HCEC 1CT (cell line): ENCODE results near the gene YJEFN3.

Experiments
- DNase-seq: peaks from one replicate; pipeline ENCODE4 v3.0.0-alpha.2; 2017

Gene YJEFN3

GRCh38 chr19:19528721-19529490 is at the start of gene YJEFN3:
YJEFN3 (plus strand) TSS chr19:19528911; CDS start chr19:19528933, 22 bp downstream.
- DNase-seq: no peak

DNA sequence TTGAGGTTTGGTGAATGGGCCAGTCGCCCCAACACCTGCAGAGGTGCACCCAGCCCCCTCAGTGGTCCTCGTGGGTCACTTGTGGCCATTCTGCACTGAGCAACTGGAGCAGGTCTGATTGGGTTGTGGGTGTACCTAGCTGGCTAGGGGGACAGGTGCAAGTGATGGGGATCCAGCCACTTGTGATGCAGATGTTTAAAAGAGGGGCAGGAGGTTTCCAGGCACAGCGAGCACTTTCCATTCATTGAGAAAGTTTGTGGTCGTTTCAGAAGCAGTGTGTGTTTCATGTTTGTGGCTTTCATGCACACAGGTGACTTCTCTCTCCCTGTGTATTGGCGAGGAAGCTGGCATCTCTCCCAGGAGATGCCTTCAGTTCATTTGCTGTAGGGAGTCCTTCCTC is 48.0 kb upstream of the YJEFN3 start:
- DNase-seq: no peak

- no peak for DNase-seq
Observed at GRCh38 chr19:19482809-19483596, 45.7 kb upstream of the YJEFN3 start.

DNA sequence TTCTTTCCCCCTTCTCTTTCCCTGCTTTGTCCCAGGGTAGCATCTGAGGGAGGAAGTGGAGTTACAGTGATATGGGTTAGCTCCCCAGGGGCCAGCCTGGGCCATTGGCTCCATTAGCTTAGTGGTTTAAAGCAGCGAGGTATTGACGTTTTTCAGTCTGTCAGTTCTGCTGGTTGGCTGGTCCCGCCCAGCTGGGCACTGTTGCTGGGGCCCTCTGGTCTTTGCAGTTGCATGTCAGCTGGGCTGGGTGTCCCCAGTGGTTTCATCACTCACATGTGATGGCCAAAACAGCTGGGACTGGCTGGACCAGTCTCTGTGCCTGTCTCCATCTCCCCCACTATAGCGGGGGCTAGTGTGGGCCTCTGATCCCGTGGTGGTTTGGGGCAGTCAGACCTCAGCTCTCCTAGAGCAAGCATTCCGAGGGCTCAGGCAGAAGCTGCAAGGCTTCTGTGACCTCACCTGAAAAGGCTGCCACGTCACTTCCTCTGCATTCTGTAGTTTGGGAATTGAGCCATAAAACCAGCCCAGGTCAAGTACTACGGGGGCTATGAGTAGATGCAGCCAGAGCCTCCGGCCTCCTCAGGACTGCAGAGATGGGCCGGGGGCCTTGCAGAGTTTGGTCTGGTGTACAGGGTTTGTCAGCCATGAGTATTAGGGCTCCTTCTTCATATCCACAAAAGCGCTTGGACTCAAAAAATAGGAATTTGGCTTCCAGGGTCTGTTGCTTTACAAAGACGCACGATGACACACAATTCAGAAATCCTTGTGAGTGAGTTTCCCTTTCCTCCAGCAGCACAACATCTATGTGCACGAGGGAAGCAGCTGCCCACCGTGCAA is 43.3 kb upstream of the YJEFN3 start:
- no peak for DNase-seq

DNA sequence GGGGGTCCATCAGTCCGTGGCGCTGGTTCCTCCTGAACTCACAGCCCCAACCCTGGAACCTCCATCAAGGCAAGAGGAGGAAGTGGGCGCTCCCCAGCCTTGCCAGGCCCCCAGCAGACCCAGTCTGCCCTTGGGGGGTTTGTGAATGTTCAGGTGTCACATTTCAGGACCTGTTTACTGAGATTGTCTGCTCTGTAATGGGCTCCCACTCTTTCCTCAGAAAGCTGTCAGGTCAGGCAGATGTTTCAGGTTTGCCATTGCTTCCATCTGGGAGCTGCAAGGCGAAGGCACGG is 42.8 kb upstream of the YJEFN3 start:
- no peak for DNase-seq

- DNase-seq: no peak
Observed at GRCh38 chr19:19486343-19487076, 42.2 kb upstream of the YJEFN3 start.

DNA sequence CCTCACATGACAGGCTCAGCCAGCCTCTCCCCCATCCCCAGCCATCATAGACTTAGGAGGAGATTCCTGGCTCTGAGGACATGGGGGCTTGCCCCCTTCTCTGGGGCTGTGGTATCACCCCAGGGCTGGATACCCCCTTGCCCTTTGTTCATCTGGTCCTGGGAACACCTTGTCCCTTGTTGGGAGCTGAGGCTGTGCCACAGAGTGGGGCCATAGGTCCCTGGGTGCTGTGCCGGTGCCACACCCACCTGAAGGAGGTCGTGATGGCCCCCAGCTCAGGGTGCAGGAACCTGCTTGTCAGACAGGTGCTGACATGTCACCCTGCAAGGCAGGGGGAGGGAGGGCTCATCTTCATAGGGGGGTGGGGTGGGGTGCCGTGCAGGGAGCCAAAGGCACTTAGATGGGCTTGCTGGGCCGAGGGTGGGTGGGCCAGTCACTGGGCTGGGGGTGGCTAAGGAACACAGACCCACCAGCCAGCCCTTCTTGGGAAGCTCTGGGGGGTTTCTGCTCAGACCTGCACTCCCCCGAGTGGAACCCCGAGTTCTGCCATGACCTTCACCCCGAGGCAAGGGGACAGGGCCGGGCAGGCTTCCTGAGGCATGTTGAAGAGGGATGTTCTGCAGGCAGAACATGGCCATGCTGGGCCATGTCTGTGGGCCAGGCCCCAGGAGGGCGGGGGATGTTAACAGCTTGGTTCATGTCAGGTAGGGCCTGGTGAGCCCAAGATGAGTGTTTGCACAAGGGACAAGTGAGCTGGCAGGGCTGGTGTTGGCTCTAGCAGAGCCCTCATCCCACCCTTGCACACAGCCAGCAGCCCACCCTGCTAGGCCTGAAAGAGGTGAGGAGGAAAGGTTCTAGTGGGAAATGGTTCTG is 41.4 kb upstream of the YJEFN3 start:
- DNase-seq: no peak

- DNase-seq: no peak
Observed at GRCh38 chr19:19487950-19488874, 40.5 kb upstream of the YJEFN3 start.

DNA sequence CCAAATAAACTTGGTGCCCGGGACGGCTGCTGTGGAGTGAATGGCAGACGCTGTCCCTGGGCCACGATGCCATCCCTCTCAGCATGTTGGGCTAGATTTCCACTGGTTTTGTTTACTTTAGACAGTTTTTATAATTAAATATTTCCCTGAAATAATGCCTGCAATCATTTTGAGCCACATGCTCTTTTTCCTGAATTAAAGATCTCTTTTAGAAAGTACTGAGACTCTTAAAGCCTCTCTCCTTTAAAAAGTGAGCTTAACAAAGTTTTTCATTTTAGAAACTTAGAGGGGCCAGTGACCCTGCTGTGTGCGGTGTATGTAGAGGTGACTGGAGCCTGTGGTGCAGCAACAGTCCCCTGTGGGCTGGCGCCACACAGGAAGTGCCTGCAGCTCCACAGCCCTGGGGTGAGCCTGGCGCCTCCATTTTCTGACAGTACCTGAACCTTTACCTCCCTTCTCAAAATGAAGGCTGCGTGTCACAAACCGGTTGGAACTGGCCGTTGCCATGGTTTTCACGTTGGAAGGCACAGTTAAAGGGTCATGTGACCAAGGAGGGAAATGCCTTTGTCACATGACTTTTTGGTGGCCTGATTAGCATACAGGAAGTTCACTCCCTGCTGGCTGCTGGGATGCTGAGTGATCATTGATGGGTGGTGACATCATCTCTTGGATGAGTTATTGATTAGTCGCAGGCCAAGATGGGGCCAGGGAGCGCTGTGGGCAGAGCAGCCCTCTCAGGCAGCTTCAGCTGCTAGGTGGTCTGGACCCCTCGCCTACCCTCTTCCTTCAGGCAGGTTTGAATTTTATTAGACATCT is 39.6 kb upstream of the YJEFN3 start:
- DNase-seq: peak; percentile 97

DNA sequence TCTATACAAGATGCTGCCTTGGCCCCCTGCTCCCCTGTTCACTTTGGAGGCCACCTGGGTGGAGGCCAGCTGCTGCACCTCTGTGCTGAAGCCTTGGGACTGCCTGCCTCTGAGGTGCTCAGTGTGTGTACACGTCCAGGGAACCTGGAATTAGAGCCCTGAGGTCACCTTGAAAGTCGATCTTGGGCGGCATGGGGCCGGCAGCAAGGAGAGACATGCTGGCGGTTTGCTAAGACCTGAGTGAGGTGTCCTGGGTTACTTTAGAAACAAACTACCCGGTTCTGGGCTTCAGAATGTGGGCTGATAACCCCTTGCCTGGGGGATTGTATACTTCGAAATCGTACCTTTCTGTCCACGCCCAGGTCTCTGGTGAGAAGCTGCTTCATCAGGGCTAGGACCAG is 38.9 kb upstream of the YJEFN3 start:
- DNase-seq: no peak

GRCh38 chr19:19490214-19490968 is 38.3 kb upstream of the YJEFN3 start:
- DNase-seq: peak; percentile 72

DNA sequence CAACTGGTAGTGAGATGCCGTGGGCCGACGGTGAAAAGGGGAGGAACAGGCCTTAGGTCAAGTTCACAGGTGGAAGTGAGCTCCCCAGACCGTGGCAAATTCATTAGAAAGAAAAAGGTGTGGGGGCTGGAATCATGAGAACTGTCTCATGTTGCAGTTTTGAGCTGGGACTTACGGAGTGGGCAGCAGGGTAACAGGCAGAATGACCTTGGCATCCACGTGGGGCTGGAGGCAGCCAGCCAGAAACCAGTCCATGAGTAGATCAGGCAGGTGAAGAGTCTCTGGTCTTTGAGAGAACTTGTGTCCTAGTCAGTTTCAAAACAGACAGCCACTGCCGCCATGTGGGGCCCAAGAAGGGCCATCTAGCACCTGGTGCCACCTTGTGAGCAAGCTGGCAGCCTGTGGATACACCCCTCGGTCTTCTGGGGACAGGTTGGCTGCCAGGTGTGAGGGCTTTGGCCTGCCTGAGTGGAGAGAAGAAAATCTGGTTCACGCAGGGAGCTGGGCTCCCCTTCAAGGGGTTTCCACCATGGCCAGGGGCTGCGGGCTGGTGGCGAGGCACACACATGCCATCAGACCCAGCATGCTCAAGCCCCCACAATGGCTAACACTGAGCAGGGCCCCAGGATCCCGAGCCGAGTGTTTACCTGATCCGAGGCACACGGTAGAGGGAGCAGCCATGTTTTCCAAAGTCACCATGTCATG is 37.2 kb upstream of the YJEFN3 start:
- DNase-seq: no peak

- no peak for DNase-seq
Observed at GRCh38 chr19:19492026-19492610, 36.6 kb upstream of the YJEFN3 start.

- DNase-seq: no peak
Observed at GRCh38 chr19:19493841-19494546, 34.7 kb upstream of the YJEFN3 start.

DNA sequence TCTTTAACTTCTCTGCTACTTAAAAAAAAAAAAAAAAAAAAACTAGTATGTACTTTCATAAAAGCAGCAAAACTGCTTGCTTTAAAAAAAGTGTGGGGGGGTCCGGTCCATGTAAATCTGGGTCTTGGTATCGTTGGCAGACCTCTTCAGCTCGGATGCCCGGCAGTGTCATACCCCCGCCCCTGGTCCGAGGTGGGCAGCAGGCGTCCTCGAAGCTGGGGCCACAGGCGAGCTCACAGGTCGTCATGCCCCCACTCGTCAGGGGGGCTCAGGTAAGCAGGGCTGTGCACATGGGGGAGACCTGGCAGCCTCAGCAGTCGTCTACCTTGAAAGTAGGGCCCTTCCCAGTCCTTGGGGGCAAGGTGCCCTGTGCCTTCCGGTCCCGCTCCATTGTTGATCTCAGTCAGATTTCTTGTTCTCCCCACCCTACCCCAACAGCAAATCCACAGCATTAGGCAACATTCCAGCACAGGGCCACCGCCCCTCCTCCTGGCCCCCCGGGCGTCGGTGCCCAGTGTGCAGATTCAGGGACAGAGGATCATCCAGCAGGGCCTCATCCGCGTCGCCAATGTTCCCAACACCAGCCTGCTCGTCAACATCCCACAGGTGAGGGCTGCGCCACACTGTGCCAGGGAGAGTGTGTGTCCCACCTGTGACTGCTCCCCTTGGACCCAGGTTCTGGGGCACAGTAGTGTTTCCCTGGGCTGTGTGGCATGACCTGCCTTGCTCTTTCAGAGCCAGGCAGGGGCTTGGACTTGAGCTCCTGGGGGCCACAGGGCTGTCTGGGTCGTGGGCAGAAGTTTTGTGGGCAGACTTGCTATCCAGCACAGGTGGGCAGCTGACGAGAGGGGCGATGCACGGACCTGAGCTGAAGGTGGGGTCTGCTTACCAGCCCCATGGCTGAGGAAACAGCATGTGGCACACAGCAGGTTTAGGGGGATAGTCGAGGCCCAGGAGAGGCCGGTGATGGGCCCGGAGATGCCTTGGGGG is 32.8 kb upstream of the YJEFN3 start:
- no peak for DNase-seq
